SJSA1 (cell line): ENCODE results near the gene CDC42SE2. TPM values are rescaled to one million over a fixed set of nuclear protein-coding genes. Genes with fewer than 3 reads are reported as not detected.
"Not testable (repeated sequence)": the region's sequence is repeated elsewhere in the genome, so short reads cannot be mapped to it uniquely, and the experiment has no call there.

Experiments used
- DNase-seq, 2 experiments: peaks; one replicate each; pipeline ENCODE4 v3.0.0-alpha.2; 2015 to 2020; ENCODE audit warnings: low spot score in 2 of 2, low read depth in 1 of 2
- H3K27ac ChIP-seq: fragments of 250-450 bp; sonication (Bioruptor Pico); 2 replicates; pipeline ENCODE4 v1.5.1; 2020; ENCODE audit warnings: mild to moderate bottlenecking, moderate library complexity
- H3K27me3 ChIP-seq: fragments of 250-450 bp; sonication (Bioruptor Pico); replicated peaks from 2 replicates; pipeline ENCODE4 v1.5.1; 2020; ENCODE audit warnings: mild to moderate bottlenecking, moderate library complexity
- H3K36me3 ChIP-seq: fragments of 250-450 bp; sonication (Bioruptor Pico); 2 replicates; pipeline ENCODE4 v1.5.1; 2020; ENCODE audit warnings: mild to moderate bottlenecking
- H3K4me1 ChIP-seq: fragments of 250-450 bp; sonication (Bioruptor Pico); replicated peaks from 2 replicates; pipeline ENCODE4 v1.6.1; 2021; ENCODE audit warnings: mild to moderate bottlenecking
- H3K4me3 ChIP-seq: fragments of 250-450 bp; sonication (Bioruptor Pico); 2 replicates; pipeline ENCODE4 v1.5.1; 2020; ENCODE audit warnings: mild to moderate bottlenecking
- H3K9me3 ChIP-seq: fragments of 250-450 bp; sonication (Bioruptor Pico); replicated peaks from 2 replicates; pipeline ENCODE4 v1.5.1; 2020; ENCODE audit warnings: mild to moderate bottlenecking
- total RNA-seq: library from RNA; depleted of rRNA; stranded (reverse); fragments of >200 nt; shearing (Covaris generic); gene quantifications from 2 replicates; pipeline ENCODE4 v1.2.3, GENCODE V29; 2014

The CDC42SE2 gene
- total RNA-seq, 1 experiment from 2014 or later: 66.2 TPM

- peak; percentile 66 to 88 for DNase-seq
- H3K27ac ChIP-seq: peak overlapping the region; percentile 94
- H3K36me3 ChIP-seq: no peaks in the 10 kb centered on the region; the same call in 1 of the 2 replicates
Measured at GRCh38 chr5:131379723-131380122, 115.9 kb downstream of the CDC42SE2 start.

DNA sequence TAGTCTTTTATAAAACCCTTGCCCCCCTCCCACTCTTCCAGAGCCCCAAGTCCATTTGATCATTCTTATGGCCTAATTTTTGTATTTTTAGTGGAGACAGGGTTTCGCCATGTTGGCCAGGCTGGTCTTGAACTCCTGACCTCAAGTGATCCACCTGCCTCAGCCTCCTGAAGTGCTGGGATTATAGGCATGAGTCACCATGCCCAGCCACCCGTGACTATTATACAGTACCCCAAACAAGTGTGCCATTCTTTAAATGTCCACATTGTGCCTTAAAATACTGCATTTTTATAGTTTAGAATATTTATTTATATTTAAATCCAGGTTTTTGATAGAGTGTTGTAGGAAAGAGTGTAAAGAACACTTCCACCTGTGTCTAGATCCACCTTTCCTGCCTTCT is 116.4 kb downstream of the CDC42SE2 start:
- not testable (repeated sequence) for H3K36me3 ChIP-seq, H3K4me3 ChIP-seq, H3K9me3 ChIP-seq, H3K27me3 ChIP-seq, DNase-seq
- Histone ChIP-seq H3K4me1 (peaks cover 47% of the 10 kb centered on the region), H3K27ac (peak overlapping the region; percentile 94)

More at GRCh38 chr5:131379723-131380122, 115.9 kb downstream of the CDC42SE2 start:
- Histone ChIP-seq H3K4me3 (no peak overlapping the region), H3K9me3 (no peaks in the 10 kb centered on the region), H3K4me1 (peaks cover 47% of the 10 kb centered on the region), H3K27me3 (no peaks in the 10 kb centered on the region)

DNA sequence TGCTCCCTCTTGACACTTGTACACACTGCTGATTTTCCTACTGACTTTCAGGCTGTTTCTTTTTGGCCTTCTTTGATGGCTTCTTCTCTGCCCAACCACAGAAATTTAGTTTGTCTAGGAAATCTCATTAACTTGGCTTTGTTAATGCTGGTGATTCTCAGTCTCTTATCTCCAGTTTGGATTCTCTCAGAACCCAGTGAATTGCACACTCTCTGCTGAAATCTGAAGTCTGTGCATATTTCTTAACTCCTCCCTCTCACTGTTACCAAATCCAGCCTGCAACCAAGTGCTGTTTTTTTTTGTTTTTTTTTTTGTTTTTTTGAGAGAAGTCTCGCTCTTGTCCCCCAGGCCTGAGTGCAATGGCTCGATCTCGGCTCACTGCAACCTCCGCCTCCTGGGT is 117.2 kb downstream of the CDC42SE2 start:
- Histone ChIP-seq H3K27ac (peak overlapping the region; percentile 94; the same call in 1 of the 2 replicates), H3K36me3 (no peaks in the 10 kb centered on the region; the same call in none of the 2 replicates), H3K4me1 (peaks cover 47% of the 10 kb centered on the region), H3K4me3 (no peak overlapping the region), H3K27me3 (no peaks in the 10 kb centered on the region), H3K9me3 (no peaks in the 10 kb centered on the region)
- no peak for DNase-seq

DNA sequence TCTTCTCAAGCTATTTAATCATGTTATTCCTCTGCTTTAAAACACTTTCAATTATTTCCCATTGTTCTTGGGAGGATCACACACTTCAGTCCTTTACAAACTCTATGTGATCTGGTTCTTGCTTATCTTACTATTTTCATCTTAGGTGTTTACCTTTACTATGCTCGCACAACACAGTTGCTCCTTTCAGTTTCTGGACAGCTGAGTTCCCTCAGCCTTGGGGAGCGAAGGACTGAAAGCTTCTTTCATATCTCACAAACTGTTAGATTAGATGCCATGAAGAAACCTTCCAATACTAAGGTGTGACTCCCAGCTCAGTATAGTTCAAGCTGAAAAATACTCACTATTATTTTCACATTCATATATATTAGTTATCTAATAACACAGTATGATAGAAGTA is 117.9 kb downstream of the CDC42SE2 start:
- Histone ChIP-seq H3K4me3 (no peak overlapping the region), H3K9me3 (no peaks in the 10 kb centered on the region), H3K36me3 (peaks cover 5% of the 10 kb centered on the region), H3K27ac (no peak overlapping the region), H3K4me1 (peaks cover 44% of the 10 kb centered on the region), H3K27me3 (no peaks in the 10 kb centered on the region)
- DNase-seq: no peak

DNA sequence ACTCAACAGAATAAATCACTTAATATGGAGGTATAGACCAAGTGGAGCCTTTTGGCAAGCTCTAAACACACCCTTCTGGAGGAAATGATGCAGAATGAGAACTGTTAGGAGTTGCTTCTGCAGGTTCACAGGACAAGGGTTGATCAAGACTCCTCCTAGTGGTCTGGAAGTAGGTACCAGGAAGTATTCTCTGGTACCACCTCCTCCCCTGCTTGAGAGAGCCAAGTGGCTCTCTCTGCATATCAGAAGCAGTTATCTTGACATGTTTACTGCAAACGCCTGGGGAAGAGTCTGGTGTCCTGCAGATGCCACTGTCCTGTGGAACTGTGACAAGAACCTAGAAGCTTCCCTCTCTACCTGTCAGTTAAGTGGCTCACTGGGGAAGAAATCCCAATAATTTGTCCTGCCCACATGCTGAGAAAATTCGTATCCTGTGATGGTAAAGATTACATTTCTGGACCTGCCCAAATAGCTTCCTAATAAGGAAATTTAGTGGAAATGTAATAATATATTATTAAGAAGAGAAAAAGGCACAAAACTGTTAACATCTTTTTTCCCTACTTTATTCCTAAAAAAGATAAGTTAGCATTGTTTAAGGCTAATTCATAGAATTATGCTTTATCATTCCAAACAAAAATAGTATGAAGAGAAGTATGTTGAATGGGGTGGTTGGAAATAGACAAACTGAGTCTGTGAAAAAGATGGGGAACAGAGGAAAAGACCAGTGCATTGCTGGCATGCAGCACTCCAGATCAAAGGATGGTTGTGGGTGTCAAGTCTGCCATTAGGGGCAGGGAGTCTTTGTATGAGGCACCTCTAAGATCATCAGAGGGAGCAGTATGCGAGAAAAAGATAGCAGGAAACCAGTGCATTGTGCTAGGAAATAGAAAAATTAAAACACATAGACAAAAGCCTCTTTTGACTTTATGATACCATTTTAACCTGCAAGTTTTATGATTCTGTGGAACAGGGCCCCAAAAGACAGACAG is 118.8 kb downstream of the CDC42SE2 start:
- no peak overlapping the region for H3K4me3 ChIP-seq
- H3K27me3 ChIP-seq: no peaks in the 10 kb centered on the region
- no peaks in the 10 kb centered on the region for H3K9me3 ChIP-seq
- H3K27ac ChIP-seq: no peak overlapping the region
- DNase-seq: peak; percentile 51 to 53
- H3K36me3 ChIP-seq: peaks cover 5% of the 10 kb centered on the region
- peaks cover 34% of the 10 kb centered on the region for H3K4me1 ChIP-seq

GRCh38 chr5:131384173-131384572 is 120.3 kb downstream of the CDC42SE2 start:
- peaks cover 20% of the 10 kb centered on the region for H3K4me1 ChIP-seq
- H3K36me3 ChIP-seq: peaks cover 9% of the 10 kb centered on the region
- no peaks in the 10 kb centered on the region for H3K9me3 ChIP-seq
- H3K27me3 ChIP-seq: no peaks in the 10 kb centered on the region
- no peak for DNase-seq
- H3K27ac ChIP-seq: no peak overlapping the region
- H3K4me3 ChIP-seq: no peak overlapping the region

DNA sequence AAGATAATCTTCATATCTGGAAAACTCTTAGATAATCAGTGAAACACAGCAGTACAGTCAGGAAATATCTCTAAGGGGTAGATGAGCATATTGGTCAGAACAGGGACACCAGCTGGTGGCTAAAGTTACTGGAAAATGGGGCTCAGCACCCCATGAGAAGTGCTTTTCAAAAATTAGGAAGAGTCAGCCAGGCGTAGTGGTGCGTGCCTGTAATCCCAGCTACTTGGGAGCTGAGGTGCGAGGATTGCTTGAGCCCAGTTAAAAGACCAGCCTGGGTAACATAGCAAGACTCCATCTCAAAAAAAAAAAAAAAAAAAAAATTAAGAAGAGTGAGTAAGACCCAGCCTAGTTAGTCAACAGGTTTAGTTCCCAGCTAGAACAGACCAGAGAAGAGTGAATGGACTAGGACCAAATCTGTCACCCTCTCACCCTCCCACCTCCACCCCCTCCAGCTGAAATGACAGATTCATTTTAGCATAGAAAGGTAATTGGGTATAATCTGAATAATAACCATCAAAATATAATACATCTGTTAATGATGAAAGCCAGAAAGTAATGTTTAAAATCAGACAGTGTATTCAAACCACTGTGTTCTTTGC is 120.9 kb downstream of the CDC42SE2 start:
- Histone ChIP-seq H3K4me3 (no peak overlapping the region), H3K4me1 (peaks cover 14% of the 10 kb centered on the region), H3K27ac (no peak overlapping the region), H3K27me3 (no peaks in the 10 kb centered on the region), H3K9me3 (no peaks in the 10 kb centered on the region), H3K36me3 (peaks cover 10% of the 10 kb centered on the region)
- DNase-seq: no peak

- Histone ChIP-seq H3K4me3 (no peak overlapping the region), H3K27me3 (no peaks in the 10 kb centered on the region), H3K27ac (no peak overlapping the region), H3K9me3 (no peaks in the 10 kb centered on the region), H3K36me3 (peaks cover 11% of the 10 kb centered on the region), H3K4me1 (peaks cover 5% of the 10 kb centered on the region)
- DNase-seq: no peak
Measured at GRCh38 chr5:131386124-131386523, 122.3 kb downstream of the CDC42SE2 start.

GRCh38 chr5:131386779-131387178 is 122.9 kb downstream of the CDC42SE2 start:
- H3K27me3 ChIP-seq: no peaks in the 10 kb centered on the region
- no peak for DNase-seq
- no peak overlapping the region for H3K27ac ChIP-seq
- H3K4me3 ChIP-seq: no peak overlapping the region
- peaks cover 14% of the 10 kb centered on the region for H3K36me3 ChIP-seq
- no peaks in the 10 kb centered on the region for H3K9me3 ChIP-seq
- H3K4me1 ChIP-seq: peaks cover 5% of the 10 kb centered on the region

- Histone ChIP-seq H3K4me1 (peaks cover 3% of the 10 kb centered on the region), H3K27me3 (no peaks in the 10 kb centered on the region), H3K4me3 (no peak overlapping the region), H3K36me3 (peaks cover 17% of the 10 kb centered on the region), H3K9me3 (no peaks in the 10 kb centered on the region), H3K27ac (no peak overlapping the region)
- no peak for DNase-seq
Measured at GRCh38 chr5:131387255-131387654, 123.4 kb downstream of the CDC42SE2 start.

- Histone ChIP-seq H3K9me3 (no peaks in the 10 kb centered on the region), H3K27ac (no peak overlapping the region), H3K27me3 (no peaks in the 10 kb centered on the region), H3K4me1 (no peaks in the 10 kb centered on the region; the same call in 1 of the 2 replicates), H3K36me3 (peaks cover 35% of the 10 kb centered on the region), H3K4me3 (no peak overlapping the region)
- no peak for DNase-seq
Measured at GRCh38 chr5:131389096-131389868, 125.4 kb downstream of the CDC42SE2 start.

GRCh38 chr5:131389869-131390265 is 126.0 kb downstream of the CDC42SE2 start:
- no peak overlapping the region for H3K27ac ChIP-seq
- H3K4me1 ChIP-seq: no peaks in the 10 kb centered on the region; the same call in 1 of the 2 replicates
- H3K9me3 ChIP-seq: no peaks in the 10 kb centered on the region
- H3K36me3 ChIP-seq: peaks cover 41% of the 10 kb centered on the region
- no peak overlapping the region for H3K4me3 ChIP-seq
- DNase-seq: no peak
- no peaks in the 10 kb centered on the region for H3K27me3 ChIP-seq

GRCh38 chr5:131392466-131393095 is 128.7 kb downstream of the CDC42SE2 start:
- H3K36me3 ChIP-seq: peaks cover 61% of the 10 kb centered on the region
- no peaks in the 10 kb centered on the region for H3K9me3 ChIP-seq
- no peak overlapping the region for H3K27ac ChIP-seq
- no peak for DNase-seq
- no peaks in the 10 kb centered on the region for H3K27me3 ChIP-seq
- no peaks in the 10 kb centered on the region; the same call in 1 of the 2 replicates for H3K4me1 ChIP-seq
- H3K4me3 ChIP-seq: no peak overlapping the region
